IMR-90 (cell line): ENCODE data around the gene HCN2. TPM values are rescaled to one million over a fixed set of nuclear protein-coding genes. Genes with fewer than 3 reads are reported as not detected.

ENCODE experiments used
- ATAC-seq: fragments of 200-7000 bp; cut with Tn5 transposase; 2 replicates; pipeline ENCODE4 v1.9.1; 2020; ENCODE audit warnings: low read depth, mild to moderate bottlenecking, moderate library complexity
- BruUV-seq: library from RNA; stranded (reverse); fragments of 400-500 nt; replicated peaks from 2 replicates; lab custom pipeline; 2021; lab: Mats Ljungman, UMichigan
- CTCF ChIA-PET: fragments of 300-600 bp; formaldehyde crosslinking; extraction: SDS; loops from one replicate; lab custom pipeline; 2021; ENCODE audit warnings: antibody characterized with exemption; lab: Yijun Ruan, JAX
- POLR2A ChIA-PET: fragments of 300-600 bp; sonication (Branson Sonifier 250); formaldehyde crosslinking; loops from one replicate; lab custom pipeline; 2022; ENCODE audit warnings: antibody characterized with exemption; ENCODE audit not compliant: unreplicated experiment; lab: Charles Lee
- DNase-seq: peaks from one replicate; pipeline ENCODE4 v3.0.0; 2013
- H2AFZ ChIP-seq: replicated peaks from 2 replicates; pipeline ENCODE3; 2013; ENCODE audit warnings: low read length, mild to moderate bottlenecking; ENCODE audit not compliant: poor library complexity
- H2AK5ac ChIP-seq: 2 replicates; pipeline ENCODE4 v1.6.1; 2013; ENCODE audit warnings: low read depth, low read length, inconsistent platforms
- H2AK9ac ChIP-seq: replicated peaks from 2 replicates; pipeline ENCODE3; 2013; ENCODE audit warnings: mild to moderate bottlenecking, low read depth, low read length, moderate library complexity; ENCODE audit not compliant: poor library complexity
- H2BK120ac ChIP-seq: 2 replicates; pipeline ENCODE4 v1.6.1; 2013; ENCODE audit warnings: low read depth, low read length, inconsistent platforms
- H2BK15ac ChIP-seq: 3 replicates; pipeline ENCODE4 v1.6.1; 2013; ENCODE audit warnings: low read depth, low read length, inconsistent platforms
- H2BK20ac ChIP-seq: 2 replicates; pipeline ENCODE4 v1.6.1; 2013; ENCODE audit warnings: low read depth, mild to moderate bottlenecking, inconsistent platforms, low read length, moderate library complexity
- H2BK5ac ChIP-seq: 2 replicates; pipeline ENCODE4 v1.6.1; 2013; ENCODE audit warnings: mild to moderate bottlenecking, low read depth, low read length, inconsistent platforms; ENCODE audit not compliant: poor library complexity, severe bottlenecking
- H3K14ac ChIP-seq: replicated peaks from 2 replicates; pipeline ENCODE4 v1.6.1; 2013; ENCODE audit warnings: low read depth, low read length, inconsistent platforms
- H3K18ac ChIP-seq: 2 replicates; pipeline ENCODE4 v1.6.1; 2013; ENCODE audit warnings: low read depth, low read length, control low read depth
- H3K23ac ChIP-seq: 2 replicates; pipeline ENCODE4 v1.6.1; 2013; ENCODE audit warnings: low read depth, low read length, inconsistent platforms
- H3K27ac ChIP-seq: 2 replicates; pipeline ENCODE4 v1.5.1; 2013; ENCODE audit warnings: mild to moderate bottlenecking, control low read depth, low read length; ENCODE audit not compliant: insufficient read depth
- H3K27me3 ChIP-seq: 2 replicates; pipeline ENCODE4 v1.6.1; 2013; ENCODE audit warnings: low read length; ENCODE audit not compliant: control insufficient read depth, insufficient read depth
- H3K36me3 ChIP-seq: 2 replicates; pipeline ENCODE4 v1.6.1; 2013; ENCODE audit warnings: low read length, mixed read lengths; ENCODE audit not compliant: control insufficient read depth, insufficient read depth
- H3K4ac ChIP-seq: 2 replicates; pipeline ENCODE4 v1.6.1; 2013; ENCODE audit warnings: low read depth, low read length, inconsistent platforms
- H3K4me1 ChIP-seq: 2 replicates; pipeline ENCODE4 v1.6.1; 2013; ENCODE audit warnings: low read length, mixed read lengths; ENCODE audit not compliant: control insufficient read depth, insufficient read depth
- H3K4me2 ChIP-seq: 2 replicates; pipeline ENCODE4 v1.6.1; 2013; ENCODE audit warnings: low read depth, mild to moderate bottlenecking, control low read depth, low read length, moderate library complexity
- H3K4me3 ChIP-seq: 2 replicates; pipeline ENCODE4 v1.5.1; 2013; ENCODE audit warnings: low read depth, mild to moderate bottlenecking, control low read depth, low read length, moderate library complexity; ENCODE audit not compliant: insufficient read depth
- H3K56ac ChIP-seq: 2 replicates; pipeline ENCODE4 v1.6.1; 2013; ENCODE audit warnings: low read length, inconsistent platforms; ENCODE audit not compliant: insufficient read depth; ENCODE audit errors: extremely low read depth
- H3K79me1 ChIP-seq, 2 experiments: 2 replicates each; pipeline ENCODE4 v1.6.1; 2013; ENCODE audit warnings: low read length in 2 of 2, inconsistent platforms in 1 of 2, low read depth in 1 of 2
- H3K9ac ChIP-seq: 2 replicates; pipeline ENCODE4 v1.6.1; 2013; ENCODE audit warnings: low read depth, low read length, control low read depth
- H3K9me1 ChIP-seq: 2 replicates; pipeline ENCODE4 v1.6.1; 2013; ENCODE audit warnings: low read length, inconsistent platforms; ENCODE audit not compliant: insufficient read depth
- H3K9me3 ChIP-seq: 2 replicates; pipeline ENCODE4 v1.6.1; 2013; ENCODE audit warnings: low read length; ENCODE audit not compliant: control insufficient read depth, insufficient read depth
- H4K20me1 ChIP-seq: 2 replicates; pipeline ENCODE4 v1.6.1; 2013; ENCODE audit warnings: low read length, inconsistent platforms; ENCODE audit not compliant: insufficient read depth
- H4K5ac ChIP-seq: 2 replicates; pipeline ENCODE4 v1.6.1; 2013; ENCODE audit warnings: mild to moderate bottlenecking, low read depth, low read length, control low read depth
- H4K8ac ChIP-seq, 2 experiments: 2 replicates each; pipeline ENCODE4 v1.6.1; 2013; ENCODE audit warnings: low read depth in 2 of 2, low read length in 2 of 2, control low read depth in 1 of 2, inconsistent platforms in 1 of 2
- H4K91ac ChIP-seq: 2 replicates; pipeline ENCODE4 v1.6.1; 2013; ENCODE audit warnings: low read depth, low read length, inconsistent platforms; ENCODE audit not compliant: insufficient read depth
- CEBPB ChIP-seq: IDR thresholded peaks from 2 replicates; pipeline ENCODE4 v1.6.1; 2012; ENCODE audit warnings: low read depth, low read length, improper control_type of control experiment
- CHD1 ChIP-seq: IDR thresholded peaks from 2 replicates; pipeline ENCODE4 v1.6.1; 2012; ENCODE audit warnings: low read depth, low read length, improper control_type of control experiment
- ELK1 ChIP-seq: fragments of 150-350 bp; IDR thresholded peaks from 2 replicates; pipeline ENCODE4 v1.6.1; 2016; ENCODE audit warnings: low read depth, mild to moderate bottlenecking, low read length, moderate library complexity, borderline replicate concordance
- MAFK ChIP-seq: IDR thresholded peaks from 2 replicates; pipeline ENCODE4 v1.6.1; 2012; ENCODE audit warnings: low read depth, low read length, improper control_type of control experiment
- MAZ ChIP-seq: IDR thresholded peaks from 2 replicates; pipeline ENCODE4 v1.6.1; 2012; ENCODE audit warnings: low read depth, mild to moderate bottlenecking, low read length, improper control_type of control experiment, moderate library complexity, borderline replicate concordance
- MXI1 ChIP-seq: IDR thresholded peaks from 2 replicates; pipeline ENCODE4 v1.6.1; 2012; ENCODE audit warnings: low read depth, mild to moderate bottlenecking, low read length, moderate library complexity, borderline replicate concordance
- NFE2L2 ChIP-seq: fragments of 150-350 bp; IDR thresholded peaks from 2 replicates; pipeline ENCODE4 v1.6.1; 2016; ENCODE audit warnings: low read depth, mild to moderate bottlenecking, low read length
- POLR2A ChIP-seq: IDR thresholded peaks from 2 replicates; pipeline ENCODE4 v1.6.1; 2012; ENCODE audit warnings: mild to moderate bottlenecking, low read depth, low read length
- RAD21 ChIP-seq: IDR thresholded peaks from 2 replicates; pipeline ENCODE4 v1.6.1; 2012; ENCODE audit warnings: low read length, improper control_type of control experiment
- RCOR1 ChIP-seq: IDR thresholded peaks from 2 replicates; pipeline ENCODE4 v1.6.1; 2012; ENCODE audit warnings: mild to moderate bottlenecking, low read length, improper control_type of control experiment; ENCODE audit not compliant: insufficient replicate concordance
- RFX5 ChIP-seq: IDR thresholded peaks from 2 replicates; pipeline ENCODE4 v1.8.0; 2012; ENCODE audit warnings: low read depth, mild to moderate bottlenecking, low read length, moderate library complexity
- SMC3 ChIP-seq: fragments of 150-350 bp; IDR thresholded peaks from 2 replicates; pipeline ENCODE4 v1.6.1; 2016; ENCODE audit warnings: low read depth, mild to moderate bottlenecking, antibody characterized with exemption, low read length, moderate library complexity
- USF2 ChIP-seq: fragments of 150-350 bp; IDR thresholded peaks from 2 replicates; pipeline ENCODE4 v1.6.1; 2017; ENCODE audit warnings: mild to moderate bottlenecking, antibody characterized with exemption, low read length, low read depth
- WGBS, 2 experiments: methylation state at CpG; one replicate each; pipeline versions ENCODE4 v1.1.5 to v1.1.7; 2013; ENCODE audit warnings: missing lambda C conversion rate in 2 of 2; ENCODE audit not compliant: insufficient read length in 1 of 2; ENCODE audit errors: extremely low coverage in 2 of 2; 5-methylcytosine and 5-hydroxymethylcytosine counted together
- dilution Hi-C: fragments of 300-500 bp; cut with HindIII; formaldehyde crosslinking; loops from one replicate; pipeline ENCODE4 v1.14.3; 2018; ENCODE audit warnings: low sequenced_read_pairs; ENCODE audit not compliant: unreplicated experiment
- in situ Hi-C: fragments of 300-500 bp; cut with MboI; formaldehyde crosslinking; loops from 3 replicates; pipeline ENCODE4 v1.14.3; 2019; ENCODE audit warnings: low sequenced_read_pairs, inconsistent platforms, mixed read lengths
- intact Hi-C: fragments of 100-400 bp; cut with micrococcal nuclease; formaldehyde crosslinking; loops from 2 replicates; pipeline ENCODE4 v1.10.0; 2022
- polyA plus RNA-seq, 3 experiments: library from polyadenylated mRNA; depleted of rRNA; stranded (reverse); fragments of >200 nt; gene quantifications; 2 replicates each; pipeline ENCODE4 v1.2.3, GENCODE V29; 2012; ENCODE audit warnings: low replicate concordance in 1 of 3
- total RNA-seq: library from RNA; depleted of rRNA; stranded (reverse); fragments of >200 nt; gene quantifications from 2 replicates; pipeline ENCODE4 v1.2.3, GENCODE V29; 2012
- TF ChIP-seq, protein P1 (sequence below): conservative IDR thresholded peaks from 2 replicates; pipeline ENCODE4 v1.5.1; 2012; ENCODE audit warnings: mild to moderate bottlenecking, low read depth, low read length, improper control_type of control experiment

Gene HCN2
- total and polyA plus RNA-seq, 2 of the 4 experiments (the other 2 are of a cell fraction): 0.72 to 2.6 TPM

- H3K4me2 ChIP-seq: no peak overlapping the region
- H3K14ac ChIP-seq: no peak overlapping the region
- H2BK15ac ChIP-seq: no peak overlapping the region
- POLR2A ChIA-PET: no interaction called here
- H3K4me1 ChIP-seq: no peaks in the 10 kb centered on the region
- no peak overlapping the region for H2AK9ac ChIP-seq
- no peak overlapping the region for H2AK5ac ChIP-seq
- H2AFZ ChIP-seq: no peak overlapping the region
- no peak overlapping the region for H4K8ac ChIP-seq
- H3K9me1 ChIP-seq: no peaks in the 10 kb centered on the region
- H3K79me1 ChIP-seq: peaks cover 0 to 31% of the 10 kb centered on the region in 2 experiments; a peak in 3 of 4 replicates
- H4K20me1 ChIP-seq: peaks cover 44% of the 10 kb centered on the region
- no peak overlapping the region for H2BK120ac ChIP-seq
- no peak for TF ChIP-seq RCOR1
- no peak for TF ChIP-seq MXI1
- no peak for TF ChIP-seq USF2
- no peak for TF ChIP-seq CEBPB
- no peak for TF ChIP-seq CHD1
- TF ChIP-seq NFE2L2: no peak
- TF ChIP-seq SMC3: no peak
- TF ChIP-seq ELK1: no peak
- no peak for TF ChIP-seq POLR2A
- TF ChIP-seq MAZ: no peak
- no peak for TF ChIP-seq RFX5
- no peak for TF ChIP-seq MAFK
- TF ChIP-seq, protein P1, sequence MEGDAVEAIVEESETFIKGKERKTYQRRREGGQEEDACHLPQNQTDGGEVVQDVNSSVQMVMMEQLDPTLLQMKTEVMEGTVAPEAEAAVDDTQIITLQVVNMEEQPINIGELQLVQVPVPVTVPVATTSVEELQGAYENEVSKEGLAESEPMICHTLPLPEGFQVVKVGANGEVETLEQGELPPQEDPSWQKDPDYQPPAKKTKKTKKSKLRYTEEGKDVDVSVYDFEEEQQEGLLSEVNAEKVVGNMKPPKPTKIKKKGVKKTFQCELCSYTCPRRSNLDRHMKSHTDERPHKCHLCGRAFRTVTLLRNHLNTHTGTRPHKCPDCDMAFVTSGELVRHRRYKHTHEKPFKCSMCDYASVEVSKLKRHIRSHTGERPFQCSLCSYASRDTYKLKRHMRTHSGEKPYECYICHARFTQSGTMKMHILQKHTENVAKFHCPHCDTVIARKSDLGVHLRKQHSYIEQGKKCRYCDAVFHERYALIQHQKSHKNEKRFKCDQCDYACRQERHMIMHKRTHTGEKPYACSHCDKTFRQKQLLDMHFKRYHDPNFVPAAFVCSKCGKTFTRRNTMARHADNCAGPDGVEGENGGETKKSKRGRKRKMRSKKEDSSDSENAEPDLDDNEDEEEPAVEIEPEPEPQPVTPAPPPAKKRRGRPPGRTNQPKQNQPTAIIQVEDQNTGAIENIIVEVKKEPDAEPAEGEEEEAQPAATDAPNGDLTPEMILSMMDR: no peak
- no peak for TF ChIP-seq RAD21
- H4K91ac ChIP-seq: no peak overlapping the region
- no peak overlapping the region for H3K18ac ChIP-seq
- BruUV-seq: no TSS peak
- peaks cover 49% of the 10 kb centered on the region for H3K36me3 ChIP-seq
- dilution Hi-C loops (no loop called here), in situ Hi-C loops (no loop called here), intact Hi-C loops (no loop called here)
- no peaks in the 10 kb centered on the region for H3K27me3 ChIP-seq
- no peak overlapping the region for H2BK20ac ChIP-seq
- no peak overlapping the region for H2BK5ac ChIP-seq
- no peak for DNase-seq
- ATAC-seq: no peak
- H3K9me3 ChIP-seq: no peaks in the 10 kb centered on the region
- no peak overlapping the region for H3K4me3 ChIP-seq
- H3K27ac ChIP-seq: no peak overlapping the region
- no peak overlapping the region for H3K23ac ChIP-seq
- H3K9ac ChIP-seq: no peak overlapping the region
- H3K4ac ChIP-seq: no peak overlapping the region
- no peak overlapping the region for H3K56ac ChIP-seq
- WGBS, 2 experiments: 96% methylated on average over 50 of the region's 58 CpGs; no CpG with 5 or more reads in 1 of the 2 experiments
- CTCF ChIA-PET: no interaction called here
- H4K5ac ChIP-seq: no peak overlapping the region
Measured at GRCh38 chr19:651114-651818, 61.6 kb downstream of the HCN2 start.
